Body of pancreas (tissue), 4 donors: ENCODE results near the gene UBA1.

ENCODE experiments used
- POLR2A ChIP-seq, 3 donors: fragments of 450-650 bp; IDR thresholded peaks; one replicate each; pipeline ENCODE4 v1.6.1; 2016; ENCODE audit warnings: antibody characterized with exemption in 3 of 3, mild to moderate bottlenecking in 2 of 3
- TF ChIP-seq, protein P1 (sequence below), 7 experiments: fragments of 450-650 bp in 4 of 7; fragments of 200-600 bp in 3 of 7; sonication (generic) in 3 of 7; IDR thresholded peaks; one replicate each; pipeline ENCODE4 v1.5.1; 2016 to 2019; ENCODE audit warnings: antibody characterized with exemption in 7 of 7

DNA sequence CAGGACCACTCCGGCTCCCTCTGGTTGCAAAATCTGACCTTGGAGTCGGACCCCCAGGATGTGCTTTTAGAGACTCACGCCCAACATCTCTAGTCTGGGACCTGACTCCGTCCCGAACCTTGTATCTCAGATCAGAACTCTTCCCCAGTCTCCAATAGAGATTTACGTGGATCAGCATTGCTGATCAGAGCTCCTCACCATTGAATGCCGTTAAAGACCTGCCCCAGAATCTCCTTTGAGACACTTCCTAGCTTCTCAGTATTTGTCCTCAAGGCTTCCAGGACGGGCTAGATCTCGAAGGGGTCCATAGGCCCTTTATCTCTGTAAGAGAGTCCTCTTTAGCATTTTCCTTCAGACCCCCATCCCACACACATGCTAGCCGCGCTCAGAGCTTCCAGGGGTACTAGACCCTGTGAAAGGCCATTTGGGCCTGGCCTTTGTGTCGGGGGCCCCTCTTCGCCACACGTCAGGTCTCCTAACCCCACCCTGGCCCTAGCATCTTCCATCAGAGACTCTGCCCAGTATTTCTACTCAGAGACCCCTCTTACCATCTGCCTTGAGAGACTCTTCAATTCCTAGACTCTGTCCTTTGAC lies 662 bp downstream of the UBA1 start:
- TF ChIP-seq POLR2A (IDR thresholded peaks at IDR 0.05) = no peak
- TF ChIP-seq, protein P1, sequence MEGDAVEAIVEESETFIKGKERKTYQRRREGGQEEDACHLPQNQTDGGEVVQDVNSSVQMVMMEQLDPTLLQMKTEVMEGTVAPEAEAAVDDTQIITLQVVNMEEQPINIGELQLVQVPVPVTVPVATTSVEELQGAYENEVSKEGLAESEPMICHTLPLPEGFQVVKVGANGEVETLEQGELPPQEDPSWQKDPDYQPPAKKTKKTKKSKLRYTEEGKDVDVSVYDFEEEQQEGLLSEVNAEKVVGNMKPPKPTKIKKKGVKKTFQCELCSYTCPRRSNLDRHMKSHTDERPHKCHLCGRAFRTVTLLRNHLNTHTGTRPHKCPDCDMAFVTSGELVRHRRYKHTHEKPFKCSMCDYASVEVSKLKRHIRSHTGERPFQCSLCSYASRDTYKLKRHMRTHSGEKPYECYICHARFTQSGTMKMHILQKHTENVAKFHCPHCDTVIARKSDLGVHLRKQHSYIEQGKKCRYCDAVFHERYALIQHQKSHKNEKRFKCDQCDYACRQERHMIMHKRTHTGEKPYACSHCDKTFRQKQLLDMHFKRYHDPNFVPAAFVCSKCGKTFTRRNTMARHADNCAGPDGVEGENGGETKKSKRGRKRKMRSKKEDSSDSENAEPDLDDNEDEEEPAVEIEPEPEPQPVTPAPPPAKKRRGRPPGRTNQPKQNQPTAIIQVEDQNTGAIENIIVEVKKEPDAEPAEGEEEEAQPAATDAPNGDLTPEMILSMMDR (IDR thresholded peaks at IDR 0.05) = no peak
